ENCODE results near the gene TGM5.
A peak's percentile ranks its signal among the peaks of the same experiment; 100 is the strongest.
"Not testable (repeated sequence)": the region's sequence is repeated elsewhere in the genome, so short reads cannot be mapped to it uniquely, and the experiment has no call there.

Gene TGM5

GRCh38 chr15:43229977-43230376, 36.8 kb downstream of the TGM5 start:
- TF ChIP-seq CTCF (IDR thresholded peaks at IDR 0.05; ENCODE audit: low read depth, low read length, missing control alignments), result no peak
- H3K4me3 ChIP-seq (ENCODE audit: low read depth, low read length), result no peak overlapping the region
- DNase-seq (ENCODE audit: low read depth), result no peak

GRCh38 chr15:43226436-43227305, 40.1 kb downstream of the TGM5 start:
- H3K4me3 ChIP-seq (ENCODE audit: low read depth, low read length), result no peak overlapping the region
- no peak for TF ChIP-seq CTCF (IDR thresholded peaks at IDR 0.05; ENCODE audit: low read depth, low read length, missing control alignments)
- no peak for DNase-seq (ENCODE audit: low read depth)

- DNase-seq (ENCODE audit: low read depth); H3K4me3 ChIP-seq (ENCODE audit: low read depth, low read length): not testable (repeated sequence)
Observed at GRCh38 chr15:43225950-43226255, 40.8 kb downstream of the TGM5 start.

- DNase-seq (ENCODE audit: low read depth), result peak; percentile 40
- peak; percentile 76 for TF ChIP-seq CTCF (IDR thresholded peaks at IDR 0.05; ENCODE audit: low read depth, low read length, missing control alignments)
- H3K4me3 ChIP-seq (ENCODE audit: low read depth, low read length), result no peak overlapping the region
Observed at GRCh38 chr15:43225201-43225949, 41.4 kb downstream of the TGM5 start.

GRCh38 chr15:43221422-43221821, 45.3 kb downstream of the TGM5 start:
- no peak for DNase-seq (ENCODE audit: low read depth)
- H3K4me3 ChIP-seq (ENCODE audit: low read depth, low read length), result no peak overlapping the region
- TF ChIP-seq CTCF (IDR thresholded peaks at IDR 0.05; ENCODE audit: low read depth, low read length, missing control alignments), result no peak

GRCh38 chr15:43220991-43221403, 45.7 kb downstream of the TGM5 start, which contains the start of gene EPB42:
Gene EPB42 (minus strand): TSS chr15:43221018. CDS start chr15:43220825, 193 bp downstream.
- DNase-seq (ENCODE audit: low read depth), result no peak
- TF ChIP-seq CTCF (IDR thresholded peaks at IDR 0.05; ENCODE audit: low read depth, low read length, missing control alignments), result no peak
- H3K4me3 ChIP-seq (ENCODE audit: low read depth, low read length), result no peak within 1 kb of the TSS
